ENCODE data around the gene MAGI3.

MAGI3 gene

DNA sequence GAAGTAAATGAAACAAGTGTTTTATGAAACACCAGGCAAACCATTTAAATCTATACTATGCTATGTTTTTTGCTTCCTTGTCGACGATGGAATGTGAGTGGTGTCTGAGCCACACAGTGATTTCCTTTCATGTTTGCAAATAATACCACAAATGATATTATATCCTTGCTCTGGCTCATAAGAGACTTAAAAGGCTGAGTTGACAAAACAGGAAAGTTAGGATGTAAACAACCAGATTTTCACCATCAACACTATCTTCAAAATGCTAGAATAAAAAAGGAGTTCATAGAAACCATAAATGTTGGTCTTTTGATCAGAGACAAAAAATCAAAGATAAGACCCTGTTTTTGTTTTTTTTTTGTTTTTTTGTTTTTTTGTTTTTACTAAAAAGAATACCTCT, 17.8 kb upstream of the MAGI3 start:
- TF ChIP-seq MAX (IDR thresholded peaks at IDR 0.05; ENCODE audit: low read depth, low read length) (no peak), CTCF (IDR thresholded peaks at IDR 0.05; ENCODE audit: low read depth, low read length) (no peak), POLR2A (IDR thresholded peaks at IDR 0.05; ENCODE audit: extremely low read depth, insufficient read length) (no peak), MYC (IDR thresholded peaks at IDR 0.05; ENCODE audit: low read depth, low read length) (no peak)
- no peak for DNase-seq (ENCODE audit: low read depth)
- H3K4me3 ChIP-seq (ENCODE audit: low read depth, low read length), result no peak overlapping the region

GRCh38 chr1:113373644-113374043, 16.7 kb upstream of the MAGI3 start:
- no peak for DNase-seq (ENCODE audit: low read depth)
- no peak overlapping the region for H3K4me3 ChIP-seq (ENCODE audit: low read depth, low read length)
- TF ChIP-seq POLR2A (IDR thresholded peaks at IDR 0.05; ENCODE audit: extremely low read depth, insufficient read length) (no peak), CTCF (IDR thresholded peaks at IDR 0.05; ENCODE audit: low read depth, low read length) (no peak), MYC (IDR thresholded peaks at IDR 0.05; ENCODE audit: low read depth, low read length) (no peak), MAX (IDR thresholded peaks at IDR 0.05; ENCODE audit: low read depth, low read length) (no peak)

DNA sequence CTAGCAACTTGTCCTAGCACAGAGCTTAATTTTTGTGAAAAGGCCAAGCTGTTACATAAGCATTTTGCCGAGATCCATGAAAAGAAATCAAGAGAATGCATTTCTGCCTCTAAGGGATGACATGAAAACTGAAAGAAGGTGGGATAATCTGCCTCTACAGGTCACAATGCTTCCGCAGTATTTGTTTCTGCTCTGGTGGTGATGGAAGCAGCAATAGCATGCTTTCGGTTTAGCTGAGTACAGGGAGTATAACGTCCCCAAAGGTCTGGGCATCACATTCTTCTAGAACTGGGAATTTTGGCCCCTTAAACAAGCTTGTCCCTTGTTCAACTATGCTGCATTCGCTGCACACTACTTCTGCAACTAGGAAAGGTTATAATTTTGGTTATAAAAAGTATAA, 14.4 kb upstream of the MAGI3 start:
- TF ChIP-seq POLR2A (IDR thresholded peaks at IDR 0.05; ENCODE audit: extremely low read depth, insufficient read length) (no peak), MYC (IDR thresholded peaks at IDR 0.05; ENCODE audit: low read depth, low read length) (no peak), MAX (IDR thresholded peaks at IDR 0.05; ENCODE audit: low read depth, low read length) (no peak), CTCF (IDR thresholded peaks at IDR 0.05; ENCODE audit: low read depth, low read length) (no peak)
- H3K4me3 ChIP-seq (ENCODE audit: low read depth, low read length), result no peak overlapping the region
- no peak for DNase-seq (ENCODE audit: low read depth)

DNA sequence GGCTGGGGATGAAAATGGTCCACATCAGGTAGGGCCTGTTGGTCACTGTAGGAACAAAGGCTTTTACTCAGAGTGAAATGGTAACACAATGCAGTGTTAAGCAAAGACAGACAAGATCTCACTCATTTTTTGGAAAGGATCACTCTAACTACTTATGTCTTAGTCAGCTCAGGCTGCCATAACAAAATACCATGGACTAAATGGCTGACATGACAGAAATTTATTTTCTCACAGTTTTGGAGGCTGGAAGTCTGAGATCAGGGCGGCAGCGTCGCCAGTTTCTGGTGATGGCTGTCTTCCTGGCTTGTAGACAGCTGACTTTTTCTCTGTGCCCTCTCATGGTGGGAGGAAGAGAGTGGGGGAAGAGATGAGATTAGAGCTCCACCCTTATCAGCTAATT, 10.2 kb upstream of the MAGI3 start:
- H3K4me3 ChIP-seq (ENCODE audit: low read depth, low read length), result no peak overlapping the region
- DNase-seq (ENCODE audit: low read depth), result no peak
- TF ChIP-seq MAX (IDR thresholded peaks at IDR 0.05; ENCODE audit: low read depth, low read length) (no peak), MYC (IDR thresholded peaks at IDR 0.05; ENCODE audit: low read depth, low read length) (no peak), POLR2A (IDR thresholded peaks at IDR 0.05; ENCODE audit: extremely low read depth, insufficient read length) (no peak)

GRCh38 chr1:113388017-113388620, 2.2 kb upstream of the MAGI3 start:
- H3K4me3 ChIP-seq (ENCODE audit: low read depth, low read length), result no peak overlapping the region
- no peak for TF ChIP-seq CTCF (IDR thresholded peaks at IDR 0.05; ENCODE audit: low read depth, low read length)
- TF ChIP-seq MAX (IDR thresholded peaks at IDR 0.05; ENCODE audit: low read depth, low read length), result no peak
- no peak for TF ChIP-seq POLR2A (IDR thresholded peaks at IDR 0.05; ENCODE audit: extremely low read depth, insufficient read length)
- no peak for TF ChIP-seq MYC (IDR thresholded peaks at IDR 0.05; ENCODE audit: low read depth, low read length)
- DNase-seq (ENCODE audit: low read depth), result no peak

DNA sequence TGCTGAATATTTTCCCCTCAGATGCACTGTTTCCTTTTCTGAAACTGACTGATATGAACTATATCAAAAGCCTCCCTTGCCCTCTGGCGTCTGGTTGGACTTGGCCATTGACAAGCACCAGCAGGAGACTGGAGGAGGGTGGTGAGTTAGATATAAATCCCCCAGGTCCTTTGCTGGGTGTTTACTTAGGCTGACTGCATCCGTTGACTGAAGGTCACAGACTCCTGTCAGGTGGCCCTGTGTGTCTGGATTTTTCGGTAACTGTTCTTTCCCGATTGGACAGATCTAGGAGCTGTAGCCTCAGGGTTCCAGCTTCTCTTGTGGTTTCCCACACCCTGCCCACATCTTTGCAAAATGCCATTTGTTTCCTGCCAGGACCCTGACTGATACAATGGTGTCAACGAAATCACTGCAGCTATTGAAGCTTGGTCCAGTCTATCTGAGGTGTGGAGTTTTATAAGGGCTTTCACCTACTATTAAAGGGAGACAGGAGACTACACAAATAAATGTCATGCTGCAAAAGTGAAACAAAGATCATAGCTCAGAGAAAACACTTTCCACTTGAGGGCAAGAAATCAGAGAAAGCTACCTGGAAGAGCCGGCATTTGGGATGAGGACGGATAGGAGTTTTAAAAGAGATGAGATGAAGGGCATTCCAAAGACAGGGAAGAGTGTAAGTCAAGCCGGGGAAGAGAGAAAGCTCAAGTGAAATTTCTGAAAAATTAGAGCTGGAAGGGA, 1.5 kb upstream of the MAGI3 start:
- no peak for TF ChIP-seq MYC (IDR thresholded peaks at IDR 0.05; ENCODE audit: low read depth, low read length)
- TF ChIP-seq MAX (IDR thresholded peaks at IDR 0.05; ENCODE audit: low read depth, low read length), result no peak
- no peak for TF ChIP-seq POLR2A (IDR thresholded peaks at IDR 0.05; ENCODE audit: extremely low read depth, insufficient read length)
- TF ChIP-seq CTCF (IDR thresholded peaks at IDR 0.05; ENCODE audit: low read depth, low read length), result no peak
- no peak overlapping the region for H3K4me3 ChIP-seq (ENCODE audit: low read depth, low read length)
- peak; percentile 12 for DNase-seq (ENCODE audit: low read depth)
